ENCODE data around the gene KCNQ5.

Gene KCNQ5

GRCh38 chr6:72987301-72987700 lies 365.4 kb downstream of the KCNQ5 start (continued):
- TF ChIP-seq ZNF423 (tag by site-specific recombination; IDR thresholded peaks at IDR 0.05), result no peak

DNA sequence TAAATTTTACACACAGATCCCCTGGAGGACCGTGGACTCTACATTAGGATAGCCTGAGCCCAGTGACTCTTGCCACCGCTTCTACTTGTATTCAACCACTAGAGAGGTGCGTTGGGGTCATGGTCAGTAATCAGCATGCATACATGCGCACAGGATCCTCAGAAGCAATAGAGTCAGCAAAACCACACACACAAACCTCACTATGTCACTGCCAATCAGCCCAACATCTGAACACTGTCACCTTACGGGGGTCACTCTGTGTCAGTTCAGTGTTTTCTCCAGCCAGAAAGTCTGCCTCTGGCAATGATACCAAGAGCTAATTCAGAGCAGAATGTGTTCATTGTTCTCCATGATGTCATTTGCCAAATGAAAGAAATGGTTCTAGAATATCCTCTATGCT lies 378.1 kb downstream of the KCNQ5 start:
- Histone ChIP-seq H3K4me1 (ENCODE audit: control insufficient read depth, insufficient read depth, low read length) (no peaks in the 10 kb centered on the region), H3K27ac (ENCODE audit: extremely low read depth, low read depth, low read length) (no peak overlapping the region), H3K9me3 (ENCODE audit: control insufficient read depth, insufficient read depth, low read depth, low read length) (no peaks in the 10 kb centered on the region), H3K4me3 (ENCODE audit: low read depth, low read length) (no peak overlapping the region), H3K36me3 (ENCODE audit: control insufficient read depth in 2 of 2, insufficient read depth in 1 of 2, low read length in 2 of 2) (no peaks in the 10 kb centered on the region)
- ChIA-PET POLR2A (no interaction called here), CTCF (no interaction called here)
- TF ChIP-seq, protein P1, sequence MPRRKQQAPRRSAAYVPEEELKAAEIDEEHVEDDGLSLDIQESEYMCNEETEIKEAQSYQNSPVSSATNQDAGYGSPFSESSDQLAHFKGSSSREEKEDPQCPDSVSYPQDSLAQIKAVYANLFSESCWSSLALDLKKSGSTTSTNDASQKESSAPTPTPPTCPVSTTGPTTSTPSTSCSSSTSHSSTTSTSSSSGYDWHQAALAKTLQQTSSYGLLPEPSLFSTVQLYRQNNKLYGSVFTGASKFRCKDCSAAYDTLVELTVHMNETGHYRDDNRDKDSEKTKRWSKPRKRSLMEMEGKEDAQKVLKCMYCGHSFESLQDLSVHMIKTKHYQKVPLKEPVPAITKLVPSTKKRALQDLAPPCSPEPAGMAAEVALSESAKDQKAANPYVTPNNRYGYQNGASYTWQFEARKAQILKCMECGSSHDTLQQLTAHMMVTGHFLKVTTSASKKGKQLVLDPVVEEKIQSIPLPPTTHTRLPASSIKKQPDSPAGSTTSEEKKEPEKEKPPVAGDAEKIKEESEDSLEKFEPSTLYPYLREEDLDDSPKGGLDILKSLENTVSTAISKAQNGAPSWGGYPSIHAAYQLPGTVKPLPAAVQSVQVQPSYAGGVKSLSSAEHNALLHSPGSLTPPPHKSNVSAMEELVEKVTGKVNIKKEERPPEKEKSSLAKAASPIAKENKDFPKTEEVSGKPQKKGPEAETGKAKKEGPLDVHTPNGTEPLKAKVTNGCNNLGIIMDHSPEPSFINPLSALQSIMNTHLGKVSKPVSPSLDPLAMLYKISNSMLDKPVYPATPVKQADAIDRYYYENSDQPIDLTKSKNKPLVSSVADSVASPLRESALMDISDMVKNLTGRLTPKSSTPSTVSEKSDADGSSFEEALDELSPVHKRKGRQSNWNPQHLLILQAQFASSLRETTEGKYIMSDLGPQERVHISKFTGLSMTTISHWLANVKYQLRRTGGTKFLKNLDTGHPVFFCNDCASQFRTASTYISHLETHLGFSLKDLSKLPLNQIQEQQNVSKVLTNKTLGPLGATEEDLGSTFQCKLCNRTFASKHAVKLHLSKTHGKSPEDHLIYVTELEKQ (tag by site-specific recombination; IDR thresholded peaks at IDR 0.05; ENCODE audit: borderline replicate concordance), result no peak
- TF ChIP-seq ZNF133 (tag by site-specific recombination; IDR thresholded peaks at IDR 0.05), result peak; percentile 60; the same call in 1 of the 2 replicates

DNA sequence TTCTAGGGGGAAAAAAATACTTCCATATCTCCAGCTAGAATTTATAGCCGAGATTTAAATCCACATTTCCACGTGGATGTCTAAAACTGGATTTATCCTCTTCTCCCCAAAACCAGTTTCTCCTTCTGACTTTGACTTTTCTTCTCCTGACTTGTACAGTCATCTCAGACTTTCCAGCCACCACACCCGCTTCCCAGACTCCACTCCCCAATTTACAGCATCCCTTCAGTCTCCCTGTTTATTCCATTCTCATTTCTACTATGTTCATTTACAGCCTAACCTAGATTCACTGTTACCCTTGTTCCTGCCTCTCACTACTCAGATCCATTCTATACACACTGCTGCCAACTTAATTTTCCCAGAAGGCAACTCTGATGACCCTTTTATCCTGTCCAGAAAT lies 378.6 kb downstream of the KCNQ5 start:
- TF ChIP-seq, protein P2, sequence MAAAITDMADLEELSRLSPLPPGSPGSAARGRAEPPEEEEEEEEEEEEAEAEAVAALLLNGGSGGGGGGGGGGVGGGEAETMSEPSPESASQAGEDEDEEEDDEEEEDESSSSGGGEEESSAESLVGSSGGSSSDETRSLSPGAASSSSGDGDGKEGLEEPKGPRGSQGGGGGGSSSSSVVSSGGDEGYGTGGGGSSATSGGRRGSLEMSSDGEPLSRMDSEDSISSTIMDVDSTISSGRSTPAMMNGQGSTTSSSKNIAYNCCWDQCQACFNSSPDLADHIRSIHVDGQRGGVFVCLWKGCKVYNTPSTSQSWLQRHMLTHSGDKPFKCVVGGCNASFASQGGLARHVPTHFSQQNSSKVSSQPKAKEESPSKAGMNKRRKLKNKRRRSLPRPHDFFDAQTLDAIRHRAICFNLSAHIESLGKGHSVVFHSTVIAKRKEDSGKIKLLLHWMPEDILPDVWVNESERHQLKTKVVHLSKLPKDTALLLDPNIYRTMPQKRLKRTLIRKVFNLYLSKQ (tag by site-specific recombination; IDR thresholded peaks at IDR 0.05; ENCODE audit: borderline replicate concordance), result no peak
- Histone ChIP-seq H3K4me1 (ENCODE audit: control insufficient read depth, insufficient read depth, low read length) (no peaks in the 10 kb centered on the region), H3K36me3 (ENCODE audit: control insufficient read depth in 2 of 2, insufficient read depth in 1 of 2, low read length in 2 of 2) (no peaks in the 10 kb centered on the region), H3K9me3 (ENCODE audit: control insufficient read depth, insufficient read depth, low read depth, low read length) (no peaks in the 10 kb centered on the region), H3K27ac (ENCODE audit: extremely low read depth, low read depth, low read length) (no peak overlapping the region), H3K4me3 (ENCODE audit: low read depth, low read length) (no peak overlapping the region)
- CTCF ChIA-PET, result no interaction called here
- POLR2A ChIA-PET, result no interaction called here

- Histone ChIP-seq H3K36me3 (ENCODE audit: control insufficient read depth in 2 of 2, insufficient read depth in 1 of 2, low read length in 2 of 2) (no peaks in the 10 kb centered on the region), H3K4me1 (ENCODE audit: control insufficient read depth, insufficient read depth, low read length) (no peaks in the 10 kb centered on the region), H3K4me3 (ENCODE audit: low read depth, low read length) (no peak overlapping the region), H3K9me3 (ENCODE audit: control insufficient read depth, insufficient read depth, low read depth, low read length) (no peaks in the 10 kb centered on the region), H3K27ac (ENCODE audit: extremely low read depth, low read depth, low read length) (no peak overlapping the region)
- ChIA-PET POLR2A (no interaction called here), CTCF (no interaction called here)
- TF ChIP-seq YY2 (tag by site-specific recombination; IDR thresholded peaks at IDR 0.05) (no peak), ZNF529 (tag by site-specific recombination; IDR thresholded peaks at IDR 0.05; ENCODE audit: insufficient replicate concordance) (no peak), MYNN (tag by site-specific recombination; IDR thresholded peaks at IDR 0.05; ENCODE audit: borderline replicate concordance) (no peak), ZXDB (tag by site-specific recombination; IDR thresholded peaks at IDR 0.05) (no peak), ZNF548 (tag by site-specific recombination; IDR thresholded peaks at IDR 0.05) (no peak), GFI1B (tag by site-specific recombination; IDR thresholded peaks at IDR 0.05) (no peak)
Observed at GRCh38 chr6:73002588-73002987, 380.7 kb downstream of the KCNQ5 start.

DNA sequence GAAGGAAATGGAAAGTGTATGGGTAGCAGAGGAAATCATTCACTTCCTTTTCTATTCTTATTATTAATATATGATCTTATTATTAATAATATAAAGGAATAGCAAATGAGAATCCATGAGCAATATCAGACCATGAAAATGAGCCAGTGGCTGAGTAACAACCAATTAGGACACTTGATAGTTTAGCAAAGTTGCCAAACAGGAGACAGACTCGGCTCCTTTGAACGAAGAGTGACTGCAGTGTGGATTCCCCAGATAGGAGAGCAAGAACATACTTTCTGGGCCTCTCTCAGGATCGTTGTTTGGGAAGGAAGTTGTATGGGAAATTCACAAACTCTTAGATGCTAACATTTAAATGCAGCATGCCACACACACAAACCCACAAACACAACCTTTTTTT lies 381.4 kb downstream of the KCNQ5 start:
- H3K4me3 ChIP-seq (ENCODE audit: low read depth, low read length), result no peak overlapping the region
- no peaks in the 10 kb centered on the region for H3K4me1 ChIP-seq (ENCODE audit: control insufficient read depth, insufficient read depth, low read length)
- CTCF ChIA-PET, result no interaction called here
- POLR2A ChIA-PET, result no interaction called here
- no peaks in the 10 kb centered on the region for H3K9me3 ChIP-seq (ENCODE audit: control insufficient read depth, insufficient read depth, low read depth, low read length)
- H3K36me3 ChIP-seq (ENCODE audit: control insufficient read depth in 2 of 2, insufficient read depth in 1 of 2, low read length in 2 of 2), result no peaks in the 10 kb centered on the region
- H3K27ac ChIP-seq (ENCODE audit: extremely low read depth, low read depth, low read length), result no peak overlapping the region
- no peak for TF ChIP-seq ZBTB20 (tag by site-specific recombination; IDR thresholded peaks at IDR 0.05)
- no peak for TF ChIP-seq ZNF121 (tag by site-specific recombination; IDR thresholded peaks at IDR 0.05)
- TF ChIP-seq ZNF324 (tag by site-specific recombination; IDR thresholded peaks at IDR 0.05), result no peak
- no peak for TF ChIP-seq GLIS1 (tag by site-specific recombination; IDR thresholded peaks at IDR 0.05)
- TF ChIP-seq, protein P3, sequence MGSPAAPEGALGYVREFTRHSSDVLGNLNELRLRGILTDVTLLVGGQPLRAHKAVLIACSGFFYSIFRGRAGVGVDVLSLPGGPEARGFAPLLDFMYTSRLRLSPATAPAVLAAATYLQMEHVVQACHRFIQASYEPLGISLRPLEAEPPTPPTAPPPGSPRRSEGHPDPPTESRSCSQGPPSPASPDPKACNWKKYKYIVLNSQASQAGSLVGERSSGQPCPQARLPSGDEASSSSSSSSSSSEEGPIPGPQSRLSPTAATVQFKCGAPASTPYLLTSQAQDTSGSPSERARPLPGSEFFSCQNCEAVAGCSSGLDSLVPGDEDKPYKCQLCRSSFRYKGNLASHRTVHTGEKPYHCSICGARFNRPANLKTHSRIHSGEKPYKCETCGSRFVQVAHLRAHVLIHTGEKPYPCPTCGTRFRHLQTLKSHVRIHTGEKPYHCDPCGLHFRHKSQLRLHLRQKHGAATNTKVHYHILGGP (tag by site-specific recombination; IDR thresholded peaks at IDR 0.05), result no peak
- TF ChIP-seq ZNF239 (tag by site-specific recombination; IDR thresholded peaks at IDR 0.05), result no peak
- TF ChIP-seq ZNF394 (tag by site-specific recombination; IDR thresholded peaks at IDR 0.05; ENCODE audit: borderline replicate concordance), result no peak
- TF ChIP-seq ZNF10 (tag by site-specific recombination; IDR thresholded peaks at IDR 0.05), result no peak
- no peak for TF ChIP-seq ZNF549 (tag by site-specific recombination; IDR thresholded peaks at IDR 0.05)
- no peak for TF ChIP-seq ZNF248 (tag by site-specific recombination; IDR thresholded peaks at IDR 0.05)
- no peak for TF ChIP-seq ZNF473 (tag by site-specific recombination; IDR thresholded peaks at IDR 0.05)

Measured in HEK293 (cell line).